Stimulated activated naive B cell treated with anti-CD40 and anti-IgM and Interleukin-4, amounts not matched to agents 10 μg/mL and 1 μg/mL and 100 μg/mL, for 72 hours (primary cell): ENCODE measurements around the gene MTHFD1L.

Experiments
- ATAC-seq, 2 donors: fragments of 150-1000 bp; cut with Tn5 transposase; replicated peaks; 2 replicates each; pipeline ENCODE4 v1.10.0; 2021; ENCODE audit warnings: moderate library complexity in 1 of 2
- DNase-seq: peaks from one replicate; pipeline ENCODE4 v3.0.0; 2021
- H3K27ac Mint-ChIP-seq: one replicate; pipeline ENCODE4 v1.8.0; 2022; ENCODE audit warnings: mild to moderate bottlenecking, mixed read lengths
- H3K27me3 Mint-ChIP-seq, 2 donors: one replicate each; pipeline ENCODE4 v1.8.0; 2022; ENCODE audit warnings: mixed read lengths in 2 of 2
- H3K36me3 Mint-ChIP-seq, 2 donors: one replicate each; pipeline ENCODE4 v1.8.0; 2022; ENCODE audit warnings: mixed read lengths in 2 of 2, mild to moderate bottlenecking in 1 of 2
- H3K4me1 Mint-ChIP-seq, 2 donors: one replicate each; pipeline ENCODE4 v1.8.0; 2022; ENCODE audit warnings: mixed read lengths in 2 of 2, mild to moderate bottlenecking in 1 of 2
- H3K4me3 Mint-ChIP-seq, 2 donors: one replicate each; pipeline ENCODE4 v1.8.0; 2022; ENCODE audit warnings: mild to moderate bottlenecking in 2 of 2, mixed read lengths in 2 of 2, moderate library complexity in 1 of 2
- H3K9me3 Mint-ChIP-seq, 2 donors: one replicate each; pipeline ENCODE4 v1.8.0; 2022; ENCODE audit warnings: mixed read lengths in 2 of 2, mild to moderate bottlenecking in 1 of 2

The MTHFD1L gene

GRCh38 chr6:151095538-151096254 is 230.2 kb downstream of the MTHFD1L start:
- no peak for ATAC-seq
- H3K27me3 Mint-ChIP-seq: no peaks in the 10 kb centered on the region
- H3K9me3 Mint-ChIP-seq: peaks cover 2 to 3% of the 10 kb centered on the region in 2 donors
- no peak for DNase-seq
- peaks cover 58 to 71% of the 10 kb centered on the region in 2 donors for H3K36me3 Mint-ChIP-seq
- H3K27ac Mint-ChIP-seq: no peak overlapping the region
- H3K4me1 Mint-ChIP-seq: peaks cover 3 to 10% of the 10 kb centered on the region in 2 donors
- H3K4me3 Mint-ChIP-seq: no peak overlapping the region

DNA sequence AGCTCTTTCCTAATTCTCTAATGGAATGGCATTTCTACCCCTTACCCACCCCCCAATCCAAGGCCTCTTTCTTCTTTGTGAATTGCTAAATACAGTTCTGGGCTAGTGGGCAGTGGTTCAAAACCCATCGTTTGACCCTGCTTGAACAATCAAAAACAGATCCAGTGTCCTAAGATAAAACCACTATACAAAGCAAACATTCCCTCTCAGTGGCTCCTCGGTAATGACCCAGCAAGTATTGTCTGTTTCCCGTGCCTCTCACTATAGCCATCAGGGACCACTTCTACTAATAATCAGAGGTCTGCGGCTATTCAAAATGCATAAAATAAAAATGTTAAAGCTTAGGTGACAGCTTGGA is 230.7 kb downstream of the MTHFD1L start:
- Mint-ChIP-seq H3K36me3 (peaks cover 58 to 72% of the 10 kb centered on the region in 2 donors), H3K9me3 (peaks cover 2 to 3% of the 10 kb centered on the region in 2 donors), H3K27ac (no peak overlapping the region)

GRCh38 chr6:151096691-151097606 is 231.4 kb downstream of the MTHFD1L start:
- Mint-ChIP-seq H3K27me3 (no peaks in the 10 kb centered on the region), H3K27ac (no peak overlapping the region), H3K4me1 (peaks cover under 1 to 7% of the 10 kb centered on the region in 2 donors), H3K36me3 (peaks cover 64 to 77% of the 10 kb centered on the region in 2 donors), H3K4me3 (no peak overlapping the region), H3K9me3 (peaks cover 2 to 3% of the 10 kb centered on the region in 2 donors)
- DNase-seq (no peak), ATAC-seq (no peak)

More for the DNA sequence above, 230.7 kb downstream of the MTHFD1L start:
- ATAC-seq (no peak), DNase-seq (no peak)
- Mint-ChIP-seq H3K27me3 (no peaks in the 10 kb centered on the region), H3K4me1 (peaks cover 3 to 10% of the 10 kb centered on the region in 2 donors), H3K4me3 (no peak overlapping the region)

DNA sequence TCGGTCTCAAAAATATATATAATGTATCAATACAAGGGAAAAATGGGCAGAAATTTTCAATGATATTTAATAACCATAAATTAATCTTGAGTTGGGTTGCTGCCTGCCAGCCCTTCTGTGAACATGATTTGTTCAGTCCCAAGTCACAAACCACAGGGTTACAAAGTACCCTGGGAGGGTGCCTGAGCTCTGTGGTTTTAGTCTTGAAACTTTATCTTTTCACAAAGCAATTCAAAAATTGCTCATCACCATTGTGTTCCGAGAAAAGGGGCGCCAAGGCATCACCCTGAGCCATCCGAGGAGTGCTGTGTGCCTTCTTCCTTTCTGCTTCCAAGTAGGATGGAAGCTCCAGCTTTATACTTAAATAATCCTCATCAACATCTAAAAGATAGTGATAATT is 232.7 kb downstream of the MTHFD1L start:
- Mint-ChIP-seq H3K27ac (no peak overlapping the region), H3K9me3 (peaks cover 2 to 3% of the 10 kb centered on the region in 2 donors), H3K36me3 (peaks cover 58 to 71% of the 10 kb centered on the region in 2 donors), H3K4me1 (no peaks in the 10 kb centered on the region), H3K4me3 (no peak overlapping the region), H3K27me3 (no peaks in the 10 kb centered on the region)
- DNase-seq: no peak
- ATAC-seq: no peak

- Mint-ChIP-seq H3K4me1 (no peaks in the 10 kb centered on the region), H3K27me3 (no peaks in the 10 kb centered on the region), H3K4me3 (no peak overlapping the region), H3K9me3 (peaks cover 2 to 3% of the 10 kb centered on the region in 2 donors), H3K36me3 (peaks cover 48 to 61% of the 10 kb centered on the region in 2 donors), H3K27ac (no peak overlapping the region)
- DNase-seq (no peak), ATAC-seq (no peak)
These were observed 234.8 kb downstream of the MTHFD1L start for GRCh38 chr6:151100326-151100725.

GRCh38 chr6:151101161-151101815 is 235.8 kb downstream of the MTHFD1L start:
- Mint-ChIP-seq H3K4me3 (no peak overlapping the region), H3K27ac (no peak overlapping the region), H3K27me3 (no peaks in the 10 kb centered on the region), H3K4me1 (no peaks in the 10 kb centered on the region), H3K36me3 (peaks cover 40 to 53% of the 10 kb centered on the region in 2 donors), H3K9me3 (peaks cover 2 to 3% of the 10 kb centered on the region in 2 donors)
- DNase-seq: no peak
- ATAC-seq: no peak

DNA sequence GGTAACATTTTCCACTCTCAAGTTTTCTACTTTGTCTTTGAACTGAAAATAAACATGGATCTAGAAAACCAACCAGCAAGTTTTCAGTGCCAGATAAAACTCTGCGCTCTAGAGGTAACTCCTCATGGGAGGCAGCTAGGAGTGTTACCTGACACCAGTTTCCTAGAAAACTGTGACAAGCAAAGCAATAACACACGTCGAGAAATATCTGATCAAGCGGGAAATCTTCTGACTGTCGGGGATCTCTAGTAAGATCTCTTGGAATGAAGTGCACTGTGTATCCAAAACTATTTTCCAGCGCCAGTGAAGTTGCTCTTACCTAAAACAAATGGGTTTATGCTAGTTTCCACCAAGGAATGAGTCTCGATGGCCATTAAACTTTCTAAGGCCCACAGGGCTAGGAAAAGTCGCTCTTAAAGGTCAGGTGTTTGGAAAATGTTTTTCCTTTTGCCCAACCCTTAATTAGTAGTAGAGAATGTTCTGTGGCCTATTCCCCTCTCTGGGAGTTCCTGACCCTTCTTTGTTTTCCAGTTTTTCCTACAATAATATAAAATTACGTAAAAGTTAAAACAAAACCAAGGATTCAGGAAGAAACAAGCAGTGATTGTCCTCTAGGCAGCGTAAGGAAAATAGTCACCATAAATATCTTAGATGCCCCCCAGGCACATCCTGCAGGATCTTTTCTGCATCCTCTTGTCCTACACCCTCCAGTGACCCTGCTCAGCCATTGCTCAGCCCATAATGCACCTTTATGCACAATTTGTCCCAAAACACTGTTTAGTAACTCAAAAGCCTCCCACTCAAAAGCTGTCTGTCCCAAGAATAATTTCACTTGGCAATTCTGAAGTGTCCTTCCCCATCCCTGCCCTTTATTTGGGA is 236.6 kb downstream of the MTHFD1L start:
- no peak for DNase-seq
- ATAC-seq: no peak
- Mint-ChIP-seq H3K27ac (no peak overlapping the region), H3K27me3 (no peaks in the 10 kb centered on the region), H3K36me3 (peaks cover 32 to 45% of the 10 kb centered on the region in 2 donors), H3K4me3 (no peak overlapping the region), H3K4me1 (no peaks in the 10 kb centered on the region), H3K9me3 (peaks cover 2 to 3% of the 10 kb centered on the region in 2 donors)

- Mint-ChIP-seq H3K4me1 (no peaks in the 10 kb centered on the region), H3K9me3 (peaks cover 2 to 3% of the 10 kb centered on the region in 2 donors), H3K27me3 (no peaks in the 10 kb centered on the region), H3K27ac (no peak overlapping the region), H3K4me3 (no peak overlapping the region), H3K36me3 (peaks cover 27 to 39% of the 10 kb centered on the region in 2 donors)
- ATAC-seq (no peak), DNase-seq (no peak)
These were observed 237.8 kb downstream of the MTHFD1L start for GRCh38 chr6:151103266-151103665.

DNA sequence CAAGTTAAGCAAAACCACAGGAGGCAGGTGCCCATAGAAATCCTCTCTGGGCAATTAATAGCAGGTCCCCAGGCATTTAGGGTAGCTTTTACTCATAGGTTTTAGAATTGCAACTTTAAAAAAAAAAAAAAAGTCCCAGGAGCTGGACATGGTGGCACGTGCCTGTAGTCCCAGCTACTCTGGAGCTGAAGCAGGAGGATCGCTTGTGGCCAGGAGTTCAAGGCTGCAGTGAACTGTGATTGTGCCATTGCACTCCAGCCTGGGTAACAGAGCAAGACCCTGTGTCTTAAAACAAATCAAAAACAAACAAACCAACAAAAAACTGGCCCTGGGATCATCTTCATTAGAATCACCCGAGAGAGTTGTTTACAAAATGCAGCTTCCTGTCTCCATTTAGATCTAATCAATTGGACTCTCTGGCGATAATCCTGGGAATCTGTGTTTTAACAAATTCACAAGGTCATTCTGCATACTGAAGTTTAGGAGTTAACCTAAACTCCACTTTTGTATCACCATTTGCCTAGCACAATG is 242.5 kb downstream of the MTHFD1L start:
- Mint-ChIP-seq H3K4me1 (no peaks in the 10 kb centered on the region), H3K36me3 (peaks cover 8% of the 10 kb centered on the region in 2 donors), H3K4me3 (no peak overlapping the region), H3K27ac (no peak overlapping the region), H3K27me3 (peaks cover 0 to 4% of the 10 kb centered on the region in 2 donors), H3K9me3 (no peaks in the 10 kb centered on the region)
- DNase-seq (no peak), ATAC-seq (no peak)

GRCh38 chr6:151108548-151108947 is 243.0 kb downstream of the MTHFD1L start:
- ATAC-seq (no peak), DNase-seq (no peak)
- Mint-ChIP-seq H3K4me1 (no peaks in the 10 kb centered on the region), H3K27me3 (peaks cover 0 to 9% of the 10 kb centered on the region in 2 donors), H3K4me3 (no peak overlapping the region), H3K9me3 (no peaks in the 10 kb centered on the region), H3K36me3 (peaks cover 4% of the 10 kb centered on the region in 2 donors), H3K27ac (peak overlapping the region; percentile 5)

DNA sequence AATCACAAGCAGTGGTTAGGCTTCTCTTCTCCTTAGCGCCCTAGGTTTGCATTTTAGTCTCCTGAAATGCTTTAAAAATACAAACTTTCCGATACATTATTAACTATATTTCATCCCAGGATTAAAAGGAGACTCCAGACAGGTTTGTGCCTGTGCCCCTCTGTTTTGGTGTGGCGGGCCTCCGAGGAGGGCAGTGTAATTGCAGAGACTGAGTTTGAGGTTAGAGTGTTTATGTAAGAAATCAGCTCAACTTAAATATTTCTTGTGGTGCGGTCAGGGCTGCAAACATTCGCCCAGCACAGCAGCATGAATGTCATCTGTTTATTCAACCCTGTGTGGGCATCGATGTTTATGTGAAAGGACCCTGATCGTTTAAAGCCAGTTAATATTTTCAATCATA is 243.9 kb downstream of the MTHFD1L start:
- H3K27me3 Mint-ChIP-seq: peaks cover 0 to 9% of the 10 kb centered on the region in 2 donors
- DNase-seq (no peak), ATAC-seq (no peak)
- H3K36me3 Mint-ChIP-seq: peaks cover 0 to 2% of the 10 kb centered on the region in 2 donors
- no peak overlapping the region for H3K27ac Mint-ChIP-seq
- no peak overlapping the region for H3K4me3 Mint-ChIP-seq
- no peaks in the 10 kb centered on the region for H3K4me1 Mint-ChIP-seq
- no peaks in the 10 kb centered on the region for H3K9me3 Mint-ChIP-seq

DNA sequence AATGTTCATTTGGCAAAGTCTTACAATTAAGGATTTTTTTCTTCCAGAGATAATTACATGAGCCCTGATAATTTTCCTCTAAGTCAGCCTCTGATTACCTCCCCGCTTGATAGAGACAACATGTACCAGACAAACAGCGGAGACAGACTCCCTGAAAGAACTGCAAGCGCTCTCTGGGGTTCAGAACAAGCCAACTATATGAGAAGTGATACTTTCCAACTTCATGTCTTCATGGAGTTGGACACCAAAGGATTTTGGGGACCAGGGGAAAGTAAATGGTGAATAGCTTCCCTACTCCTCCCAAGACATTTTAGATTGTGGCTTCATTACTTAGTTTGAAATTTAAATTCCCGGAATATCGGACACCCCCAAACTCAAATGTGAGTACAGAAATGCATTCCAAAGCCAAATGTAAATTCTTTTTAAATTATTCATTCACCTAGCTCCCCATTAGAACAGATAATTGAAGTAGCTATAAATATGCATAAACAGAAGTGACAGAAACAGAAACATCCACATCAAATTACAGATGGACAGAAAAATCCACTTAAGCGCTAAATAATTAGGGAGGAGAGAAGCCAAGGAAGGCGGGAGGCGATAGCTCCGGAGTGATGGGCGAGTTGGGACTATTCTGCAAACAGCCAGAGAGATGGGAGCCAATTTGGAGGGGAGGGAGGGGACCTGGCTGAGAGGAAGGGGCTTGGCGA is 244.5 kb downstream of the MTHFD1L start:
- no peak for DNase-seq
- no peak for ATAC-seq
- H3K4me3 Mint-ChIP-seq: no peak overlapping the region
- peaks cover 0 to under 1% of the 10 kb centered on the region in 2 donors for H3K36me3 Mint-ChIP-seq
- peaks cover 0 to 9% of the 10 kb centered on the region in 2 donors for H3K27me3 Mint-ChIP-seq
- no peaks in the 10 kb centered on the region for H3K4me1 Mint-ChIP-seq
- no peak overlapping the region for H3K27ac Mint-ChIP-seq
- H3K9me3 Mint-ChIP-seq: no peaks in the 10 kb centered on the region

DNA sequence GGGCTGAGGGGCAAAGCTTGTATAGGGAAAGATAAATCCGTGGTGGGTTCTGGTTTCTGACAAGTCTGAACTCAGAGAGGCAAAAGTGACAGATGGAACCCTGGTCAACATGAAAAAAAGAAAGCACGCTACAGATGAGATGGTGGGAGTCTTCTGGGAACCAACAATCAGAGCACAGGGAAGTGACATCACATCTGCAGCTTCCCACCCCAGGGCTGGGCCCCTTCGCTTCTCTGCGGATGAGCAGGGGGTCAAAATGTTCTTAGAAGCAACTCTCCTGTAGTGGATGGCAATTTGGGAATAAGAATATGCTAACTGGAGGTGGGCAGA is 245.0 kb downstream of the MTHFD1L start:
- Mint-ChIP-seq H3K36me3 (no peaks in the 10 kb centered on the region), H3K9me3 (no peaks in the 10 kb centered on the region), H3K4me3 (no peak overlapping the region), H3K27ac (no peak overlapping the region), H3K27me3 (peaks cover 0 to 9% of the 10 kb centered on the region in 2 donors), H3K4me1 (no peaks in the 10 kb centered on the region)
- ATAC-seq: no peak
- DNase-seq: no peak
